ENCODE measurements around the gene TSPO.

TSPO gene

DNA sequence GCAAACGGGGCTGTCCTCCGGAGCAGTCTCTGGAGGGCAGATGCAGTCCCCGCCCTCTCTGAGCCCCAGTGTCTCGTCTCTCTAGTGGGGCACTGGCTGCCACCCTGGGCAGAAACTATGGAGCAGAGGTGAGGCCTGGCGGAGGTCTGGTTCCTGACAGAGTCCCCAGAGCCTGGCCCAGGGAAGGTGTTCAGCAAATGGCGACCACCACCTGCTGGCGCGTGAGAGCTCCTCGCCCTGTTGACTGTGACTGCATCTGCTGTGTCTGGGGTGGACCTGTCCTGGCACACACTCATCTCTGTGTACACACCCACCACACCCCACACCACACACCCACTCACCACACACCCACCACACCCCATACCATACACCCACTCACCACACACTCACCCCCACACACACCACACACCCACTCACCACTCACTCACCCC lies 53.9 kb downstream of the TSPO start:
- DNase-seq: no peak

DNA sequence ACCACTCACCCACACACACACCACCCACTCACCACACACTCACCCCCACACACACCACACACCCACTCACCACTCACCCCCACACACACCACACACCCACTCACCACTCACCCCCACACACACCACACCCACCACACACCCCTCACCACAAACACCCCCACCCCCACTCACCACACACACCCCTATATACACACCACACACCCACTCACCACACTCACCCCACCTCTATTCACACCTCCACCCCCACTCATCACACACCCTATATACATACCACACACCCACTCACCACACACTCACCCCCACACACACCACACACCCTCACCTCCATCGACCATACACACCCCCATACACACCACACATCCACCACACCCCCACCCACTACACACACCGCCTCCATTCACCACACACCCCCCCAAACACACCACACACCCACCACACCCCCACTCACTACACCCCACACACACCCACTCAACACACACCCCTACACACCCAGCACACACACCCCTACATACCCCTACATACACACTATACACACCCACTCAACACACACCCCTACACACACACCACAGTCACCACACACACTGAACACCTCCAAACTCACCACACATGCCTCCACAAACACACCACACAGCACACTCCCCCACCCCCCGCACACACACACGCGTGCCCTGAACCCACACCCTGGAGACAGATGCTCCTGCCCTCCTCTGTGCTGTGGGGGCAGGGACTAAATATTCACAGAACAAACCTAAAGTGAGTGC lies 54.6 kb downstream of the TSPO start:
- no peak for DNase-seq

DNA sequence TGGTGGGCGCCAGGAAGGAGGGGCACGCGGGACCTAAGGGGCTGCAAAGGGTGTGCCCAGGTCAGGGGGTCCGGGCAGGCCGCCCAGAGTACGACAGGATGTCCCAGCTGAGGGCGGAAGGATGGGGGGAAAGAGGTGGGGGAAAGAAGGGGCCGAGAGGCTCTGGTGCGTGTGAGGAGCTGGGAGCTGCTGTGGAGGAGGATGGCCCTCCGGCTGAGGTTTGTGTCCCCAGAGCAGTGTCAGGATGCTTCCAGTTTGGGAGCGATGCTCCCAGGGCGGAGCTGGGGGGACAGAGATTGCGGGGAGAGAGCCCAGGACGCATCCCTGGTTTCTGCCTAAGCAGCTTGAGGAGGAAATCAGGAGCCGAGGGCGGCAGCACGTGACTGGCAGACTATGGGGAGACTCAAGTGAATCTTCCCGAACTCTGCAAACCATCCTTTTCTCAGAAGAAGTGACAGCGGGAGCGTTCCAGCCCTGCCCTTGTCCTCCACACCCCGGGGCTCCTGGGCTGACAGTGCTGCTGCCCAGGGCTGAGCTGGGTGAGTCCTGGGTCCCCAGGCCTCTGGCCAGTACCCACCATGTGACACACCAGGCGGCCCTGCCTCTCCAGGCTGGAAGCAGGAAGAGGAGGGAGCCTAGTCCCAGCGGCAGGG lies 55.3 kb downstream of the TSPO start:
- no peak for DNase-seq

DNA sequence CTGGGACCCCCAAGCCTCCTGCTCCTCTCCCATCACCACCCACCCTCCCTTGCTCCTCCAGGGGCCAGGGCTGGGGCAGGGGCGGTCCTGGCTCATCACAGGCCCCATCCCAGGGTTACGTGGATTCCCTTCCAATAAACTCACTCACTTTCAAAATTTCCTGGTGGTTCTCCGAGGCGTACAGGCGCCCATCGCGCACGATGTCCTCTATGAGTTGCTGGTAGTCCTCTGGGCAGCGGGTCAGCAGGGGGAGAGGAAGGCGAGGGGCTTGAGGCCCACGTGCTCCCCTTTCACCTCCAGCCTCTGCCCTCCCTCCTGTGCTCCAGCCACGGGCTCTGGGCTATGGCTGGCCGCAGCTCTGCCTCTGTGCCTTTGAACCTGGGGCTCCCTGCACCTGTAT lies 56.0 kb downstream of the TSPO start:
- DNase-seq: no peak

DNA sequence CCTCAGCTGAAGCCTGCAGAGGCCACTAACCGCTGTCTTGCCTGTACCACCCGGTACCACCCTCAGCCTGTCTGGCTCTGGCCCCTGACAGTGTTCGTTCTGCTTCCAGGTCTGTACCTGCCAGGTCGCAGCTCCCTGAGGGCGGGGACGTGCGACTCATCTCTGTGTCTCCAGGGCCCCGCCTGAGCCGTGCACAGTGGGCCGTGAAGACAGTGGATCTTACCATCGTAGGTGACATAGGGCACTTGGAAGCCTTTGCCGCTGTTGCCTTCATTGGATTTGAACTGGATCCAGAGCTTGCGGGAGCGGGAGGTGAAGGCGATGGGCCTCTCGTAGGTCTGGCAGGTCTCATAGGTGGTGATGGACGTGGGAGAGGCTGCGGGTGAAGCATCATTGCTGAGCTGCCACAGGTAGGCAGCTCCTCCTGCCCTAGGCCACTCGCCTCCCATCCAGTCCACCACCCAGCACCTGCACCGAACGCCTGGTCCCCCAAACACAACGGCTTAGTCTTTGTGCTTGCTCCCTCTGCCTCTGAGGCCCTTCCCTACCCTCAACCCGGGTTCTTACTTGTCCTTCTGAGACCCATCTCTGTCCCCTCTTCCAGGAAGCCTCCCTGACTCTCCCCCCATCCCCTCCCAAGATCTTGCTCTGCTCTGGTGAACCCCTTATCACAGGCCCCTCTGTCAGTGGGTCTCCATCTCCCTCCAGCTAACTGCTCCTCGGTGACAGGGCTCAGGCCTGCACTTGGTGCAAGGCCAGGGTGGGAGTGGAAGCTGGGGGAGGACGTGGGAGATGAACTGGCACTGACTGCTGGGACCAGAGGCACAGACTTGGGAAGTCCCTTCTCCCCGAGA lies 56.7 kb downstream of the TSPO start:
- no peak for DNase-seq

DNA sequence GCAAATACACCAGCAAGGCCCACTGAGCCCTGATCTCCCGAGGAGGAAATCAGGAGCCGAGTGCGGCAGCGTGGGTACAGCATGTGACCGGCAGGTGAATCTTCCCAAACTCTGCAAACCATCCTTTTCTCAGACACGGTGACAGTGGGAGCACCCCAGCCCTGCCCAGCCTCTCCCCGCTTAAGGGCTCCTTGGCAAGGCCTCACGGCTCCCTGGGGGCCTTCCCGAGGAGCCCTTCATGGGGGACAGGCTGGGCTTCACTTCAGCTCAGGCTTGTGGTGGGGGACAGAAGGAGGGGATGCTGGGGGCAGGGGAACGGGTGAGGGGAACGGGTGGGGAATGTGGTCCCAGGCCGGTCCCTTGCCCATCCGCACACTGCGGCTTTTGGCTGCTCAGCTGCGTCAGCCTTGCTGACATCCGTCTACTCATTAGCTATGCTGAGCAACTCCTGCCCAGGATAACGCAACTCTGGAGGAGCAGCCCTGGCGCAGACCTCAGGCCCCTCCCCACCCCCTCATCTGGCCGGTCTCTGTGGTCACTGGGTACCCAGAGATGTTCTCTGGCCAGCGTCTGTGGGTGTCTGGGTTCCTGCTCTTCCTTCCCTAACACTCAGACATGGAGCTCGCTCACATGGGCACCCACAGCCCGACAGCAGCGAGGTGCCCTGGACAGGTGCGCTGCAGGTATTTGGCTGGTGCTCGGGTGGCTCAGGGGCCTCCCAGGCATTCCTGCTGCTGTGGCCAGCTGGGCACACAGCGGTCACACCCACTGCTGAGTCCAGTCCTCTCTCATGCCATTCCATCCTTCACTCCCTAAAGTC lies 57.6 kb downstream of the TSPO start:
- no peak for DNase-seq

DNA sequence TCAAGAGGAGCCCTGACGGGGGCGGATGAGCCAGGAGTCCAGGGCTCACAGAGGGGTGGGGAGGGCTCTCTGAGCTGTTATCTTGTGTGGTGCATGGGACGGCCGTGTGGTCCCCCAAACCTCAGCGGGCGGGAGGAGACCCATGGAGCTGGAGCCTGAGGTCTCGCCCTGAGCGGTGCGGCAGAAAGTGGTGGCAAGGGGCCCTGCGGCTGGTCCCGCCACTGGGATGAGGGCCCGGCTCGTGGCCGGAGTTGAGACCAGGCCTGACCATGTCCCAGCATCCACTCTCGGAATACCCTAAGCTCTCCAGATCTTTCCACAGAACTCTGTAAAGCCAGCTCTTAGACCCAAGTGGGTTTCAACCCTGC lies 58.1 kb downstream of the TSPO start:
- no peak for DNase-seq

DNA sequence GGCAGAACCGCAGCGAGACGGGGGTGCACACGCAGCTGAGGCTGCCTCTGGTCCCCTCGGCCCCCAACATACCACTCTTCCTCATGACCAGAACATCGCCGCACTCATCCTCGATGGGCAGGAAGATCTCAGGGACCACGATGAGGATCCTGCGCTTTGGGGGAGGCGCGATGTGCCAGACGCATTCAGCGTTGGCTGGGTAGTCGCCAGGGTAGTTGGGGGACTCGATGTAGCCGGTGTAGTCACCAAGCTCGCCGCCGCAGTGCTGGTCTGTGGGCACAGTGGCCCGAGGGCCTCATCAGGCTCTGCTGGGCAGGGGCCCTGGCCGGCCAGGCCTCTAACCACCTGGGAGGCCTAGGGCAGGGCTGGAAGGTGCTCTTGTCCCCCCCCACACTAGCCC lies 58.6 kb downstream of the TSPO start:
- DNase-seq: no peak

DNA sequence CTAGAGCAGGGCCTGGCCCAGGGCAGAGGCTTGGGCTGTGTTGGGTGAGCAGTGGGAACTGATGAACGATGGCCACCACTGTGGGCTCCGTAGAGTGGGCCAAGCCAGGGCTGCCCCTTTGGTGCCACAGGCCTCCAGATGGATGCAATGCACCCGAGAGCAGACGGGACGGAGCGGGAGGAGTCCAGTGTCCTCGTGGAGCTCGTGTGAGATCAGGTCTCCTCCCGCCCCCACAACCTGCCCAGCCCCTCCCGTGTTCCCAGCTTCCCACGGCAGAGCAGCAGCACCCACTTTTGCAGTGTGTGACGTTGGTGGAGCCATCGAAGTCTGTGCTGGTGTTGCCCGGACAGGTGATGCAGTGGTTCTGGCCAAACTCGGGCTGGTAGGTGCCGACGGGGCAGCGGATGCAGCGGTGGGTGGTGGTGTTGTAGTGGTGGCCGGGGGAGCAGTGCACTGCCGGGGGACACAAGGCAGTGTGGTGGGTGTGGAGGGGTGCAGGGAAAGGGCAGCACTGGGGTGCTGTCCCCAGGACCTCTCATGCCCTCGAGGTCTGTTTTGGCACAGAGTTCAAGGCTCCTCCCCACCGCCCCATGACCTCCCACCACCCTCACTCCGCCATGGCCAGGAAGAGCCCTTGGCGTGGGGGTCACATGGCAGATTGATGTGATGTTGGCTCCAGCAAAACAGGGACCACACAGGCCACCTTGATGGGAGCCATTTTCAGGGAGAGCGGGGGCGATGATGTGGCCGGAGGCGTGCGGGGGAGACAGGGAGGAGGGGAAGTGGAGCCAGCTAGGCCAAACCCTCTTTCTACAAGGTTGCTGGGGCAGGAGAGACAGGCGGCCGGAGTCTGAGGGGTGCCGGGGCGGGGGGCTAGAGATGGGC lies 59.5 kb downstream of the TSPO start:
- DNase-seq: no peak

DNA sequence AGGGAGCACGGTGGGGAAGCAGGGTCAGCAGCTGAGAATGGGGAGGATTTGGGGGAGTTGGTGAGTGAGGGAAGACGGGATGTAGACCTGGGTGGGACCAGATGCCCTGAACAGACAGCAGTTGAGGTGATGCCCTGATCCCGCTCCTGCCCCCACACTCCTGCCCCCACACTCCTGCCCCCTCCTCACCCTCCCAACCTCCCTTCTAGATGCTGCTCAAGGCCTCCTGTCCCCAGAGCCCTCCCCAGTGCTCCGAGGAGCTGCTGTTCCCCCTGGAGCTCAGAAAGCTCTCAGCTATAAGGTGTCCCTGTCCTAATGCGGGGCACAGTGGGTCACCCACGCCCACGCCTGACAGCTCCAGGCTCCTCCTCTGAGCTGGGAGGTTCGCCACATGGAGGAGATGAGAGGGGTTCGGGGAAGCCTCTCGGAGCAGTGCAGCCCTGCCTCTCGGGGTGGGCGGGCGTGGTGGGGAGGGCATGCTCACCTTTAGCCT lies 60.6 kb downstream of the TSPO start:
- no peak for DNase-seq

DNA sequence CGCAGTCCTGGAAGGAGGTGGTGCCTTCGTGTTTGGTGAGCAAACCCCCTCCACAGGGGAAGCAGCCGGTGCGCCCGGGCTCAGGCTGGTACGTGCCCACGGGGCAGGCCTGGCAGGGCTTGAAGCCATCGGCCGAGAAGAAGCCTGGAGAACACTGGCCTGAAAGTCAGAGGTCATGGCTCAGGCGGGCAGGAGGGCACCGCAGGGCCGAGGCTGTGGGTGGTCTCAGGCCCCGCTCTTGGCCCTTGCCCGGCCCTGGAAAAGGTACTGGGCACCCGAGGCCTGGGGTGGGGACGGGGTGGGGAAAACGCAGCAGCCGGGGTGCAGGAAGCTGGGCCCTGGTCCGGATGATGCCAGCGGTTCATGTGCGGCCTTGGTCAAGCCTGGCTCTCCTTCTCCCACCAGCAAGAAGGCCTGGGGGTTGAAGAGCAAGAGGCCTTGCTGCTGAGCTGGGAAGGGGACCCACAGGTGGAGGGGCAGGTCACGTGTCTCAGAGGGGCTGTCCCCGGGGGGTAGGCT lies 61.1 kb downstream of the TSPO start:
- DNase-seq: no peak

Data from effector CD4-positive, alpha-beta T cell (primary cell).